Mucosa of descending colon (tissue), 3 donors: Measurements from ENCODE around the gene FNDC1. TPM values are rescaled to one million over a fixed set of nuclear protein-coding genes. Genes with fewer than 3 reads are reported as not detected.

Experiments used
- ATAC-seq: fragments of 200-7000 bp; cut with Tn5 transposase; one replicate; pipeline ENCODE4 v1.9.1; 2020; ENCODE audit warnings: mild to moderate bottlenecking, moderate library complexity
- DNase-seq, 3 donors: peaks; one replicate each; pipeline ENCODE4 v3.0.0-alpha.2; 2020
- H3K36me3 ChIP-seq: fragments of 200-600 bp; one replicate; pipeline ENCODE4 v1.8.0; 2021; ENCODE audit warnings: low read depth, mild to moderate bottlenecking
- H3K4me1 ChIP-seq: fragments of 200-600 bp; one replicate; pipeline ENCODE4 v1.8.0; 2021; ENCODE audit warnings: low read depth, mild to moderate bottlenecking
- H3K4me3 ChIP-seq: fragments of 200-600 bp; one replicate; pipeline ENCODE4 v1.8.0; 2021; ENCODE audit warnings: mild to moderate bottlenecking
- H3K9me3 ChIP-seq: fragments of 200-600 bp; one replicate; pipeline ENCODE4 v1.8.0; 2021; ENCODE audit warnings: mild to moderate bottlenecking
- intact Hi-C, 2 donors: fragments of 100-400 bp; cut with DNase I in 1 of 2; cut with micrococcal nuclease in 1 of 2; formaldehyde crosslinking; loops; one replicate each; pipeline versions ENCODE4 v1.11.0 to v1.11.1; 2022; cut with DNase I, micrococcal nuclease
- total RNA-seq, 3 donors: library from RNA; stranded (reverse); fragmentation: NEBNext Ultra II Directional in 2 of 3; extraction: Animal tissue kit (Norgen Biotek cat#: 25700) in 2 of 3; gene quantifications; one replicate each; pipeline versions ENCODE4 v1.2.1 to v1.2.4, GENCODE V29; 2021 to 2023
- TF ChIP-seq, protein P1 (sequence below): fragments of 200-600 bp; IDR thresholded peaks from one replicate; pipeline ENCODE4 v1.8.0; 2022; ENCODE audit warnings: antibody characterized with exemption, mild to moderate bottlenecking
- donor health status: DM: no; HTN: no; CAD: no; lungs with moderate emphysema.
- donor health status: DM: no; HTN: no; CAD: no.
- donor health status: DM: no; HTN: yes; CAD: no.

Gene FNDC1
- total RNA-seq, 3 donors from 2014 or later = 0.64 to 6.6 (median 0.89) TPM

DNA sequence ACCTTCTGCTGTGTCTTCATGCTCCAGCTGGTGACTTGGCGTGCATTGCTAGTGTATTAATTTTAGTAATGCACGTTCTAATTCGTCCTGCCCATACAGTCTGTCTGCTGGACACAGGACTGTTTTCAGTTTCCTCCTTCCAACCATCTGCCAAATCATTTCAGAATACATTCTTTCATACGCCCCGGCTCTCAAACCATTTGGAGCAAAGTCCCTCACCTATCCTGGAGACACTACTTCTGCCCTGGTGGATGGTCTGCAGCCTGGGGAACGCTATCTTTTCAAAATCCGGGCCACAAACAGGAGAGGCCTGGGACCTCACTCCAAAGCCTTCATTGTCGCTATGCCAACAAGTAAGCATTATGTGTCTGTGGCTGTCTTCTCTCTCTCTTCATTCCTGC, 60.5 kb downstream of the FNDC1 start:
- H3K4me3 ChIP-seq = no peak overlapping the region
- TF ChIP-seq, protein P1, sequence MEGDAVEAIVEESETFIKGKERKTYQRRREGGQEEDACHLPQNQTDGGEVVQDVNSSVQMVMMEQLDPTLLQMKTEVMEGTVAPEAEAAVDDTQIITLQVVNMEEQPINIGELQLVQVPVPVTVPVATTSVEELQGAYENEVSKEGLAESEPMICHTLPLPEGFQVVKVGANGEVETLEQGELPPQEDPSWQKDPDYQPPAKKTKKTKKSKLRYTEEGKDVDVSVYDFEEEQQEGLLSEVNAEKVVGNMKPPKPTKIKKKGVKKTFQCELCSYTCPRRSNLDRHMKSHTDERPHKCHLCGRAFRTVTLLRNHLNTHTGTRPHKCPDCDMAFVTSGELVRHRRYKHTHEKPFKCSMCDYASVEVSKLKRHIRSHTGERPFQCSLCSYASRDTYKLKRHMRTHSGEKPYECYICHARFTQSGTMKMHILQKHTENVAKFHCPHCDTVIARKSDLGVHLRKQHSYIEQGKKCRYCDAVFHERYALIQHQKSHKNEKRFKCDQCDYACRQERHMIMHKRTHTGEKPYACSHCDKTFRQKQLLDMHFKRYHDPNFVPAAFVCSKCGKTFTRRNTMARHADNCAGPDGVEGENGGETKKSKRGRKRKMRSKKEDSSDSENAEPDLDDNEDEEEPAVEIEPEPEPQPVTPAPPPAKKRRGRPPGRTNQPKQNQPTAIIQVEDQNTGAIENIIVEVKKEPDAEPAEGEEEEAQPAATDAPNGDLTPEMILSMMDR = no peak
- H3K9me3 ChIP-seq = no peaks in the 10 kb centered on the region
- DNase-seq = no peak
- H3K4me1 ChIP-seq = no peaks in the 10 kb centered on the region
- no peaks in the 10 kb centered on the region for H3K36me3 ChIP-seq
- intact Hi-C loops = no loop called here
- ATAC-seq = no peak

DNA sequence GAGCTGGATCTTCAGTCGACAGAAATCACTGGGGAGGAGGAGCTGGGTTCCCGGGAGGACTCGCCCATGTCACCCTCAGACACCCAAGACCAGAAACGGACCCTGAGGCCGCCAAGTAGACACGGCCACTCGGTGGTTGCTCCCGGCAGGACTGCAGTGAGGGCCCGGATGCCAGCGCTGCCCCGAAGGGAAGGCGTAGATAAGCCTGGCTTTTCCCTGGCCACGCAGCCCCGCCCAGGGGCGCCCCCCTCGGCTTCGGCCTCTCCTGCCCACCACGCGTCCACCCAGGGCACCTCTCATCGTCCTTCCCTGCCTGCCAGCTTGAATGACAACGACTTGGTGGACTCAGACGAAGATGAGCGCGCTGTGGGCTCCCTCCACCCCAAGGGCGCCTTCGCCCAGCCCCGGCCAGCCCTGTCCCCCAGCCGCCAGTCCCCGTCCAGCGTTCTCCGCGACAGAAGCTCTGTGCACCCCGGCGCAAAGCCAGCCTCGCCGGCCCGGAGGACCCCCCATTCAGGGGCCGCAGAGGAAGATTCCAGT, 63.0 kb downstream of the FNDC1 start:
- DNase-seq (no peak), ATAC-seq (no peak)
- Histone ChIP-seq H3K36me3 (no peaks in the 10 kb centered on the region), H3K4me1 (no peaks in the 10 kb centered on the region), H3K9me3 (no peaks in the 10 kb centered on the region), H3K4me3 (no peak overlapping the region)
- intact Hi-C loops = no loop called here
- TF ChIP-seq, protein P1 = no peak

DNA sequence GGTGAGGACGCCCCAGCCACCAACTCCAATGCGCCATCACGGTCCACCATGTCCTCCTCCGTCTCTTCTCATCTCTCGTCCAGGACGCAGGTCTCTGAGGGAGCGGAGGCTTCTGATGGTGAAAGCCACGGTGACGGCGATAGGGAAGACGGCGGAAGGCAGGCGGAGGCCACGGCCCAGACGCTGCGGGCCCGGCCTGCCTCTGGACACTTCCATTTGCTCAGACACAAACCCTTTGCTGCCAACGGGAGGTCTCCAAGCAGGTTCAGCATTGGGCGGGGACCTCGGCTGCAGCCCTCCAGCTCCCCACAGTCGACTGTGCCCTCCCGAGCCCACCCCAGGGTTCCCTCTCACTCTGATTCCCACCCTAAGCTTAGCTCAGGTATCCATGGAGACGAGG, 63.6 kb downstream of the FNDC1 start:
- H3K36me3 ChIP-seq = no peaks in the 10 kb centered on the region
- TF ChIP-seq, protein P1 = no peak
- ATAC-seq (no peak), DNase-seq (no peak)
- no peaks in the 10 kb centered on the region for H3K4me1 ChIP-seq
- intact Hi-C loops = no loop called here
- H3K4me3 ChIP-seq = no peak overlapping the region
- H3K9me3 ChIP-seq = no peaks in the 10 kb centered on the region

- no peaks in the 10 kb centered on the region for H3K36me3 ChIP-seq
- no peaks in the 10 kb centered on the region for H3K4me1 ChIP-seq
- TF ChIP-seq, protein P1 = no peak
- intact Hi-C loops = no loop called here
- no peaks in the 10 kb centered on the region for H3K9me3 ChIP-seq
- H3K4me3 ChIP-seq = no peak overlapping the region
- ATAC-seq (no peak), DNase-seq (no peak)
These were observed 64.3 kb downstream of the FNDC1 start for GRCh38 chr6:159233365-159234101.

GRCh38 chr6:159234102-159234553, 64.9 kb downstream of the FNDC1 start:
- ATAC-seq = no peak
- H3K9me3 ChIP-seq = no peaks in the 10 kb centered on the region
- intact Hi-C loops = no loop called here
- no peak for DNase-seq
- no peaks in the 10 kb centered on the region for H3K4me1 ChIP-seq
- TF ChIP-seq, protein P1 = no peak
- no peaks in the 10 kb centered on the region for H3K36me3 ChIP-seq
- no peak overlapping the region for H3K4me3 ChIP-seq
